ENCODE data around the gene GALNT12.

Gene GALNT12

GRCh38 chr9:98860871-98861293, 53.4 kb downstream of the GALNT12 start:
- DNase-seq (ENCODE audit: low spot score): peak; percentile 77

- no peak for DNase-seq (ENCODE audit: low spot score)
Measured at GRCh38 chr9:98861781-98862504, 54.5 kb downstream of the GALNT12 start.

- no peak for DNase-seq (ENCODE audit: low spot score)
Measured at GRCh38 chr9:98862936-98863335, 55.5 kb downstream of the GALNT12 start.

- no peak for DNase-seq (ENCODE audit: low spot score)
Measured at GRCh38 chr9:98864281-98865174, 57.1 kb downstream of the GALNT12 start.

- no peak for DNase-seq (ENCODE audit: low spot score)
Measured at GRCh38 chr9:98865284-98865875, 57.9 kb downstream of the GALNT12 start.

- DNase-seq (ENCODE audit: low spot score): no peak
Measured at GRCh38 chr9:98866435-98867102, 59.1 kb downstream of the GALNT12 start.

- DNase-seq (ENCODE audit: low spot score): no peak
Measured at GRCh38 chr9:98867103-98867428, 59.6 kb downstream of the GALNT12 start.

GRCh38 chr9:98867429-98868168, 60.1 kb downstream of the GALNT12 start:
- peak; percentile 64 for DNase-seq (ENCODE audit: low spot score)

GRCh38 chr9:98869078-98869745, 61.7 kb downstream of the GALNT12 start:
- DNase-seq (ENCODE audit: low spot score): no peak

- DNase-seq (ENCODE audit: low spot score): no peak
Measured at GRCh38 chr9:98869866-98870265, 62.4 kb downstream of the GALNT12 start.

- no peak for DNase-seq (ENCODE audit: low spot score)
Measured at GRCh38 chr9:98870782-98871557, 63.5 kb downstream of the GALNT12 start.

GRCh38 chr9:98871558-98872065, 64.1 kb downstream of the GALNT12 start:
- no peak for DNase-seq (ENCODE audit: low spot score)

- DNase-seq (ENCODE audit: low spot score): no peak
Measured at GRCh38 chr9:98873526-98873925, 66.1 kb downstream of the GALNT12 start.

- DNase-seq (ENCODE audit: low spot score): no peak
Measured at GRCh38 chr9:98873951-98874371, 66.5 kb downstream of the GALNT12 start.

- DNase-seq (ENCODE audit: low spot score): no peak
Measured at GRCh38 chr9:98874721-98875255, 67.3 kb downstream of the GALNT12 start.

GRCh38 chr9:98875536-98875935, 68.1 kb downstream of the GALNT12 start:
- no peak for DNase-seq (ENCODE audit: low spot score)

GRCh38 chr9:98877311-98877710, 69.8 kb downstream of the GALNT12 start:
- DNase-seq (ENCODE audit: low spot score): no peak

GRCh38 chr9:98879094-98879962, 71.9 kb downstream of the GALNT12 start:
- no peak for DNase-seq (ENCODE audit: low spot score)

GRCh38 chr9:98879963-98880310, 72.5 kb downstream of the GALNT12 start:
- no peak for DNase-seq (ENCODE audit: low spot score)
